Ramos (cell line): Measurements from ENCODE around the gene CRADD.

Experiments
- in situ Hi-C: fragments of 300-500 bp; cut with MboI; formaldehyde crosslinking; loops from one replicate; pipeline ENCODE4 v1.14.3; 2022; ENCODE audit warnings: low sequenced_read_pairs; ENCODE audit not compliant: unreplicated experiment

CRADD gene

GRCh38 chr12:93831374-93831773 lies 154.2 kb downstream of the CRADD start:
- in situ Hi-C loops: no loop called here

- in situ Hi-C loops: no loop called here
Observed at GRCh38 chr12:93832131-93832530, 155.0 kb downstream of the CRADD start.

- in situ Hi-C loops: no loop called here
Observed at GRCh38 chr12:93833946-93834345, 156.8 kb downstream of the CRADD start.

- in situ Hi-C loops: no loop called here
Observed at GRCh38 chr12:93836620-93837260, 159.6 kb downstream of the CRADD start.

GRCh38 chr12:93838193-93838592 lies 161.0 kb downstream of the CRADD start:
- in situ Hi-C loops: no loop called here

- in situ Hi-C loops: no loop called here
Observed at GRCh38 chr12:93839064-93839463, 161.9 kb downstream of the CRADD start.

GRCh38 chr12:93841671-93842070 lies 164.5 kb downstream of the CRADD start:
- in situ Hi-C loops: no loop called here

- in situ Hi-C loops: no loop called here
Observed at GRCh38 chr12:93844164-93844784, 167.1 kb downstream of the CRADD start.

GRCh38 chr12:93846936-93847516 lies 169.9 kb downstream of the CRADD start:
- in situ Hi-C loops: no loop called here

GRCh38 chr12:93847517-93848474 lies 170.6 kb downstream of the CRADD start:
- in situ Hi-C loops: no loop called here

GRCh38 chr12:93848523-93849101 lies 171.4 kb downstream of the CRADD start:
- in situ Hi-C loops: no loop called here

- in situ Hi-C loops: no loop called here
Observed at GRCh38 chr12:93849946-93850345, 172.8 kb downstream of the CRADD start.

GRCh38 chr12:93850481-93851256 lies 173.5 kb downstream of the CRADD start:
- in situ Hi-C loops: no loop called here

GRCh38 chr12:93851257-93851671 lies 174.1 kb downstream of the CRADD start:
- in situ Hi-C loops: no loop called here

GRCh38 chr12:93852173-93852591 lies 175.0 kb downstream of the CRADD start:
- in situ Hi-C loops: no loop called here

GRCh38 chr12:93853698-93854478 lies 176.7 kb downstream of the CRADD start:
- in situ Hi-C loops: no loop called here

GRCh38 chr12:93855261-93855660 lies 178.1 kb downstream of the CRADD start:
- in situ Hi-C loops: no loop called here

- in situ Hi-C loops: no loop called here
Observed at GRCh38 chr12:93856611-93857010, 179.4 kb downstream of the CRADD start.
